NCI-H510A (cell line): ENCODE data around the gene VLDLR.

ENCODE experiments used
- DNase-seq: peaks from one replicate; lab custom pipeline; 2025; lab: John Stamatoyannopoulos, UW

Gene VLDLR

GRCh38 chr9:2620919-2621721 lies 467 bp upstream of the VLDLR start:
- peak; percentile 84 for DNase-seq

- DNase-seq = no peak
Measured at GRCh38 chr9:2622461-2623287, 1.1 kb downstream of the VLDLR start.

GRCh38 chr9:2623288-2624050 lies 1.9 kb downstream of the VLDLR start:
- peak; percentile 23 for DNase-seq

DNA sequence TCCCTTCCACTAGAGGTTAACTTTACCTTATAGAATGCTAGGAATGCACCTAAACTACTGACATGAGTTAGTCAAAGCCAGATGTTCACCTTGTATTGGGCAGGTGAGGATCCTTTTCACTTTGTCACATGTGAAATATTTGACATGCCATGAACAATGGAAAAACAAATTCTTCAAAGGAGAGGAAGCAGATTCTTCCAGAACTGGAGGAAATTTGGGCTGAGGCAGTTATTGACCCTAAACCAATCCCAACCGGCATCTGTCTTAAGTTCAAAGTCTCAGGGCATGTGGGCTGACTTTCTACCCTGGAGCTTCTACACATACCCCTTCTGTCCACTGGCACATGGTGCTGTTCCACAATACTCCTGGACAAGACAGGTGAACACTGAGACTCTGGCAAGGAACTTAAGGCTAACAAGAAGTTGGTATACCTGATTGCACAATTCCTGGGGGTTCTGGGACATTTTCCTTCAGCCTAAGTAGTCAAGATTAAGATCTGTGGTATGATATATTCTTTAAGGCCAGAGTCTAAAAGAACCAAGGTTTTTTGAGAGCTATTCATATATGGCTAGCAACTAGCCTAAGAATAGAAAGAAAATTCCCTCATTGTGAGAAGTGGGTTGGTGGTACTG lies 2.6 kb downstream of the VLDLR start:
- no peak for DNase-seq

- DNase-seq = no peak
Measured at GRCh38 chr9:2625427-2625826, 3.8 kb downstream of the VLDLR start.

DNA sequence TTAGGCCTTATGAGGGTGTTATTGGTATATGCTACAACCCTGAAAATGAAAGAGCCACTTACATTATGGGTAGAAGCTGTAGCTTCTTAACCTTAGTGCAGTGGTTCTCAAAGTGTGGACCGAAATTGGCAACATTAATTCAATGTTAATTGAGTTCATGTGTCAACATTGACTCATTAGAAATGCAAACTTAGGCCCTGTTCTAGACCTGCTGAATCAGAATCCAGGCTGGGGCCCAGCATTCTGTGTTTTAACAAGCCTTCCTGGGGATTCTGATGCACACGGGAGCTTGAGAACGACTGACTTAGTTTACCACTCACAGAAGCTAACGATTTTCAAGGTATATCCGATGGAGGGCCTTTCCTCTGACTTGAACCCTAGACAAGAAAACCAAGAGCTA lies 7.3 kb downstream of the VLDLR start:
- DNase-seq = no peak

DNA sequence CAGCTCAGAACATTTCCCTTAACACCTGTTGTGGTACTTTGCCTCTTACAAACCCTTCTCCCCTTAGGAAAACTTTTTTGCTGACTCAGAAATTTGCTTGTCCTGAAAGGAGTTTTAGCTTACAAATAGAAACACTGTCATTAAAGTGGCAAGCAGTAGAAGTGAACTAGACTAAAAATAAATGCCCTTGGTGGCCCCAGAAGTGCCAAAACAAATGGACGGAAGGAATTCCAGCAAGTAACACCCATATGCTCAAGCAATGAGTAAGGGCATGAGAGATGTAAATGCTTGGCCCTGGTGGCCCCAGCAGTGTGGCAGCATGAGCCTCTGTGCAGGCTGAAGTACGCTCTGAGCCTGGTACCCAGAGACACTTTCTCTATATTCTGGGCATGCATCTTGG lies 8.6 kb downstream of the VLDLR start:
- no peak for DNase-seq

DNA sequence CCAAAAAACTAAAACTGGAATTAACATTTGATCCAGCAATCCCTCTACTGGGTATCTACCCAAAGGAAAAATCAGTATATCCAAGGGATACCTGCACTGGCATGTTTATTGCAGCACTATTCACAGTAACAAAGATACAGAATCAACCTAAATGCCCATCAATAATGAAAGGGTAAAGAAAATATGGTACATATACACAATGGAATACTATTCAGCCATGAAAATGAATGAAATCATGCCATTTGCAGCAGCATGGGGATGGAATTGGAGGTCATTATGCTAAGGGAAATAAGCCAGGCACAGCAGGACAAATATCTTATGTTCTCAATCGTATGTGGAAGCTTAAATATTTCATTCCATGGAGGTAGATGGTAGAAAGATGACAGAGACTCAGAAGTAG lies 9.7 kb downstream of the VLDLR start:
- DNase-seq = no peak

DNA sequence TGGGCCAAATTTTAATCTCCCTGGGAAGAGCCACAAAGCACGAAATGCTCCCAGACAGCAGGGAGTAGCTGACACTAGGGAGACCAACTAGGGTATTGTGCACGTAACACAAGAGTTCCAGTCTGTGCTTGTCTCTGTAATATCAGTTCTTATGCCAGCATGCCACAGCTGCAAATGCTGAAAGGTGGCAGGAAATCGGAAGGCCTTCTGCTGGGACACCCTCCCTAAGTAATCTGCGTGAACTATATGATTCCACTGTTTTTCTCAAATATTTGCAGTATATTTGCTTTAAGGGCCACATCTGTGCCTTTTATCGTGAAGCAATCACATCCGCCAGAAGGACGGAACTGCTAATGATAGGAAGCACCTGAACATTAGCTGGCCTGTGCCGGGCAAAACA lies 12.6 kb downstream of the VLDLR start:
- no peak for DNase-seq

GRCh38 chr9:2634818-2635217 lies 13.2 kb downstream of the VLDLR start:
- DNase-seq = no peak

DNA sequence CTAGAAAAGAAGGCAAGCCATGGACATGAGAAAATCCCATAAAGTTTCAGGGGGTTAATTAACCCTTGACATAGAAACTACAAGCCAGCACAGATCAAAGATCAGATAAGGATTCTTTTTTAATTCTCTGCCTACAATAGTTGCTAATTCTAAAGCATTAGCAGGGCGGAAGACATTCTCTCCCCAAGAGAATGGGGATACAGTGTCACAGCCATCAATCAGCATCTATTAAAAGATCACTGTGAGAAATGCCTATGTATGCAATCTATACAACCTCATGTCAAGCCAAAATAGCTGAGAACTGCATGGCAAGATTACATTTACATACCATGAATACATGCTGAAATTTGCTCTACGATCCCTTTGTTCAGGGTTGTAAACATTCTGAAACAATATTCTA lies 14.3 kb downstream of the VLDLR start:
- DNase-seq = no peak

DNA sequence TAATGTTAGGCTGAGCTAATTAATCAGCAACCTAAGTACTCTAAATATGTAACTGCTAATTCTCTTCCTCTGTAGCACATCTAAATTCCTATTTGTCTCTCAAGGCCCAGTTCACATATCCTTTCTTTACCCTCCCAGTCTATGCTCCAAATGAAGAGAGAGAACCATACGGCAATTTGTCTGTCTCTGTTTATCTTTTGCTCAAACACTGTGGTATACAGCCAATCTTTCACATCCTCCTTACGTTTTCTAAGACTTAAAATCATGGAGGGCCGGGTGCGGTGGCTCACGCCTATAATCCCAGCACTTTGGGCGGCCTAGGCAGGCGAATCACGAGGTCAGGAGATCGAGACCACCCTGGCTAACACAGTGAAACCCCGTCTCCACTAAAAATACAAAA lies 15.8 kb downstream of the VLDLR start:
- DNase-seq = no peak

DNA sequence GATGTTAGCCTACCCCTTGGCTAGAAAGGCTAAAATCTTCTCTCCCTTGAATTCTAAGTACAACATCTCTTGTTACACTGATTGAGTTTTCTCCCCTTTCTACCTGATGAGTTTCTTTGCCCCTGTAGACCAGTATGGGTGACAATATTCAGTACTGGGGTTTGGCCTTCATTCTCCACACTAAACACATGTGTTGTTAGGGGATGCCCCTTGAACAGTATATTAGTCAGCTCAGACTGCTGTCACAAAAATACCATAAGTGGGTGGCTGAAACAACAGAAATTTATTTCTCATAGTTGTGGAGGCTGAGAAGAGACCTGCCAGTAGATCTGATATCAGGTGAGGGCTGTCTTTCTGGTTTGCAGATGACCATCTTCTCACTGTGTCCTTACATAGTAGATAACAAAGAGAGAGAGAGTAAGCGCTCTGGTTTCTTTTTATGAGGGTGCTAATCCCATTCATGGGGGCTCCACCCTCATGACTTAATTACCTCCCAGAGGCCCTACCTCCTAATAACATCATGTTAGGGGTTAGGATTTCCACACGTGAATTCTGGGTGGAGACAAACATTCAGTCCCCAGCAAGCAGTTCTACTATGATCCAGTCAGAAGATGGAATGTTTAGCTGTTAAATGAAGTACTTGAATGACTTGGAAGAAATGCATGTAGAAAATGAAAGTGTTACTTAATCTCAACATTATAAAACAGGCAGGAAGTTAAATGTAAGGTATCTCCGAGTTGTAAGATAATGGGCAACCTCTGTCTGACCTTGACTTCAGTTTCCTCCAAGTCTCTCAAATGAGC lies 17.5 kb downstream of the VLDLR start:
- DNase-seq = no peak

DNA sequence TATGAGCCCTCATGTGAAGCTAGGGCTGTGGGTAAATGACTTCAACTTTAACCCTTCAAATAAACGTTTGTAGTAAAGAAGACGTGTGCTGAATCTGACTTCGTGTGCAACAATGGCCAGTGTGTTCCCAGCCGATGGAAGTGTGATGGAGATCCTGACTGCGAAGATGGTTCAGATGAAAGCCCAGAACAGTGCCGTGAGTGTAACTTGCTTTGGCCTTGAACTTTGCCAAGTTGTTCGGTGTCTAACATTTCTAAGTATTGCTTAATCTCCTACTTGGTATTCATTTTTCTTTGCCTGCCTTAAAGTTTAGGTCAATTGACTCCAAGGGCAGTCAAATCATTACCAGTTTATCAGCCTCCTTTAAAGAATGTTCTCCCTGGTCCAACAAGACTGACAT lies 18.2 kb downstream of the VLDLR start:
- no peak for DNase-seq

DNA sequence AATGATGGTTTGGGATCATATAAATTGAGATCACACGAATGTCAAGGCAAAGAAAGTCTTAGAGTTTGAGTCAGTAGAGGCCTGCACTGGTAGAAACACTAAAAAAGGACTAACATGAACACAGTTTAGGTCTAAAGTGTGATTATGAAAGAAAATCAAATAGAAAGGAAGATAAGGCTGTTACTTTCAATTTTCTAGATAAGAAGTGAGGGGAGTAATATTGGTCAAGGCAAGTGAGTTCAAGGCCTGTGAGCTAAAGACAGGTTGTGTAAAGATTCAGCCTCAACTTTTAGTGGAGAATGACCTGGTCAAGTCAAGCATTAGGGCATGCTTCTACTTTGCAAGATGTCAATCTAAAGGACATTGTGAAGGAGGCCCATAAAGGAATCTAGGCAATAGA lies 19.0 kb downstream of the VLDLR start:
- no peak for DNase-seq

DNA sequence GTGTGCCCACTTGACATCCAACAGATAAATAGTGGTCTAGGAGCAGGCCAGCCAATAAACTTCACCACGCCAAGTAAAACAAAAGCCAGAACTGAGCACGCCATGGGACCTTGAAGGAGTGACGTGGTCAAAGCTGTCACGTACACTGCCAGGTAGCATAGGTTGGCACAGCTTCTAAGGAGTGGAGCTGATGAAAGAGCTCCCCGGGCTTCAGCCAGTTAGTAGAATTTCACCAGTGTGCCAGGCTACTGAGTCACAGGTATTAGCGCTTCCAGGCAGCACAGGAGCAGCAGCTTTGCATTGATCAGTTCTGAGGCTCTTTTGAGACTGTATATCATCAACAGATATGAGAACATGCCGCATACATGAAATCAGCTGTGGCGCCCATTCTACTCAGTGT lies 19.4 kb downstream of the VLDLR start:
- DNase-seq = no peak

DNA sequence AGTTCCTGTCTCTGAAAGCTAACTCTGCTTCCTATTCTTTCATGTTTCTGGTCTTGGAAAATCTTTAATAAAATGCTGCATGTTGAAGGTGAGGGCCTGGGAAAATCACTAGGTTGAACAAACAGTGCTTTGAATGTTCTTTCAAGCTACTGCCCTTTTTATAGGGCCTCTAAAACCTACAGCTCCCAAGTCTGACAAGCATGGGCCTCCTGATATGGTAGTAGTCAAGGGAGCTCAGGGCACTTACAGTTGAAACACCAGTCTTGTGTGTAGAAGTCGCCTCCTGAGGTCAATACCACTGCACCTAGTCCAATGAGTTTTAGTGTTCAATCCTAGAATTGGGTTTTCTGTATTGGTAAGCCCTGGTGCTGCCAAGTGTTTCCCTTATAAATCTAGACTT lies 20.5 kb downstream of the VLDLR start:
- DNase-seq = no peak

DNA sequence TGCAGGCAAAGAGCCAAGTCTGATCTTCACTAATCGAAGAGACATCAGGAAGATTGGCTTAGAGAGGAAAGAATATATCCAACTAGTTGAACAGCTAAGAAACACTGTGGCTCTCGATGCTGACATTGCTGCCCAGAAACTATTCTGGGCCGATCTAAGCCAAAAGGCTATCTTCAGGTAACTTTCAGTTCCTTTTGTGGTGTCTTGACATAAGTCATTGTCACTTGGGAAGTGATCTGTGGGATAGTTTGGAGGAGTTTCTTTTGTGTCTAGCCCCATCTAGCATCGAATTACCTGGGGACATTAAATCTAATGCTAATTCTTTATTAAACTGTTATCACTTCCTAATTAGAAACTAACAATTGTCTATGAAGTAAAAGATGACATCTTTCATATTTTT lies 24.0 kb downstream of the VLDLR start:
- DNase-seq = no peak

DNA sequence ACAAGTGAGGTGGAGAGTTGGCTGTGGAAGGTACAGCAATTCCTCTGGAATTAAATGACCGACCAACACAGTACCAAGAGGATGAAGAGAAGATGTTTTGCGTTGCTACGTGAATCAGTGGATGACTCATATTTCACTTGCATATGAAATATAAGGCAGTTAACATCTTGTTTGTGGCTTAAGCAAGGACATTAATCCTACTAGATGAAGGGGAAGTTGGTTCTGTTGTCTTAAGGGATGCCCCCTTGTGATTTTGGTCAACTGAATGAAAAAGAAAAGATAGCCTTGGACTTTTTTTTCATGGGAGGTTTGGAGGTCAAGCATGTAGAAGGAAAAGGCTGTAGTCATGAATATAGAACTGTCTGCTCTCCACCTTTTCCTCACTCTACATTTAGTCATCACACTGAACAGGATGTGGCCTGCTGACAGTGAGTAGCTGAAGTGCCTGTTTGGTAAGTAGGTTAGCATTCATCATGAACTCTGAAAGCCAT lies 33.9 kb downstream of the VLDLR start:
- peak; percentile 1 for DNase-seq

DNA sequence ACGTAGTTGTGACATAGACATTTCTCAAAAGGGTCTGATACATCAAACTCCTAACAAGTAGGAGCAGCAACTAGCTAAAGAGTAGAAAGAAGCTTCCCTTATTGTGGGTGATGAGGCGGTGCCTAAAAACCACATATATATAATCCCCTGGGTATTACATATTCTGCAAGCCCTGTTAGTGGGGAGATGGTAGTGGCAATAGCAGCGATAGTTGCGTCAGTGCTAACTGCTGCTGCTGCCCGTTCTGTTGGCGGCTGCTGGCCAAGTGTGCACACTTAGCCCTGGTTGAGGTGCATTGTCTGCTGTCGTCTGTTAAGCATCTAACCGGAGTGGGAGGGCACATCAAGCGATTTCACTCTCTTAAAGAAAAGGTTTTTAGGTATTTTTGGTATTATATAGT lies 35.8 kb downstream of the VLDLR start:
- no peak for DNase-seq

- no peak for DNase-seq
Measured at GRCh38 chr9:2662496-2662895, 40.9 kb downstream of the VLDLR start.
